ENCODE results near the gene NDST1. TPM values are rescaled to one million over a fixed set of nuclear protein-coding genes. Genes with fewer than 3 reads are reported as not detected.

The NDST1 gene
- total and polyA plus RNA-seq, 2 of the 8 experiments (the other 6 are each of a cell fraction or from before 2014, with no cell fraction given) = 27.0 to 72.0 TPM

- POLR2A ChIA-PET (ENCODE audit: partially characterized antibody) = interaction anchor here (0.8 to 12.0 kb wide), 10 partner anchors 7 to 93 kb away, joined by 3 to 122 read pairs (median 8); partner anchors contain the start of genes NDST1 and RPS14
- TF ChIP-seq PHF8 (conservative IDR thresholded peaks at IDR 0.05; ENCODE audit: low read depth, low read length) = no peak
- no peak for TF ChIP-seq ATF2 (IDR thresholded peaks at IDR 0.05; ENCODE audit: low read length)
- TF ChIP-seq KDM4A (IDR thresholded peaks at IDR 0.05; ENCODE audit: low read depth, low read length, severe bottlenecking) = no peak
- no peak for TF ChIP-seq SIN3A (conservative IDR thresholded peaks at IDR 0.05 in 1 of 2, IDR thresholded peaks at IDR 0.05 in 1 of 2; ENCODE audit: low read depth in 1 of 2, low read length in 2 of 2)
- TF ChIP-seq JUND (IDR thresholded peaks at IDR 0.05; ENCODE audit: low read length) = no peak
- no peak for TF ChIP-seq CEBPB (IDR thresholded peaks at IDR 0.05; ENCODE audit: low read depth, low read length)
- no peak for TF ChIP-seq JUN (IDR thresholded peaks at IDR 0.05; ENCODE audit: low read depth, low read length)
- TF ChIP-seq TEAD4 (IDR thresholded peaks at IDR 0.05; ENCODE audit: low read depth, low read length) = no peak
- no peak for TF ChIP-seq ZNF274 (IDR thresholded peaks at IDR 0.05; ENCODE audit: borderline replicate concordance, extremely low read depth, low read length)
- no peak for TF ChIP-seq HDAC6 (IDR thresholded peaks at IDR 0.05; ENCODE audit: low read depth, low read length)
- no peak for TF ChIP-seq CBX5 (IDR thresholded peaks at IDR 0.05; ENCODE audit: low read depth, low read length)
Observed at GRCh38 chr5:150490754-150491153, 17.2 kb upstream of the NDST1 start.

More at GRCh38 chr5:150490754-150491153, 17.2 kb upstream of the NDST1 start:
- Histone ChIP-seq H2BK5ac (ENCODE audit: low read depth, low read length) (0 out of 2 replicates have a peak overlapping the region, but pooled peaks have one; percentile 52), H2BK12ac (ENCODE audit: low read depth, low read length) (no peak overlapping the region), H3K9ac (replicated peaks in 1 of 4; ENCODE audit: extremely low read depth in 1 of 4, low read depth in 3 of 4, low read length in 3 of 4) (no peak overlapping the region; a peak in 1 of 7 replicates), H3K27me3 (replicated peaks in 1 of 4; ENCODE audit: control insufficient read depth in 3 of 4, extremely low read depth in 1 of 4, insufficient read depth in 3 of 4, low read length in 3 of 4) (no peaks in the 10 kb centered on the region), H3K36me3 (ENCODE audit: control insufficient read depth in 2 of 4, insufficient read depth in 4 of 4, low read length in 3 of 4) (peaks cover 0 to 4% (median 0%) of the 10 kb centered on the region in 4 experiments; a peak in 1 of 8 replicates), H3K4me2 (ENCODE audit: insufficient read depth in 1 of 2, low read depth in 2 of 2, low read length in 2 of 2) (peak overlapping the region; percentile 14 to 21; a peak in 1 of 4 replicates), H2AFZ (ENCODE audit: low read length) (no peak overlapping the region), H2AK5ac (ENCODE audit: low read depth, low read length) (0 out of 2 replicates have a peak overlapping the region, but pooled peaks have one; percentile 4), H3K79me1 (ENCODE audit: low read depth, low read length) (peaks cover 30% of the 10 kb centered on the region), H4K5ac (ENCODE audit: insufficient read length, low read depth, low read length) (no peak overlapping the region), H4K91ac (replicated peaks; ENCODE audit: insufficient read length, low read length) (no peak overlapping the region), H3K56ac (replicated peaks; ENCODE audit: insufficient read length, low read depth, low read length) (no peak overlapping the region), H3K4ac (replicated peaks; ENCODE audit: insufficient read length, low read depth, low read length) (no peak overlapping the region), H3K18ac (ENCODE audit: extremely low read depth, low read length) (no peak overlapping the region), H3K23me2 (ENCODE audit: low read depth, low read length) (no peaks in the 10 kb centered on the region; the same call in 1 of the 2 replicates), H3K27ac (ENCODE audit: low read depth, low read length) (no peak overlapping the region), H2BK120ac (replicated peaks; ENCODE audit: low read depth, low read length) (no peak overlapping the region), H3K9me3 (ENCODE audit: insufficient read depth in 2 of 2, low read depth in 1 of 2, low read length in 1 of 2) (no peaks in the 10 kb centered on the region), H3K14ac (ENCODE audit: insufficient read length) (no peak overlapping the region), H3K23ac (ENCODE audit: insufficient read length) (no peak overlapping the region), H3K79me2 (ENCODE audit: control insufficient read depth in 1 of 2, insufficient read depth in 2 of 2, low read length in 2 of 2) (peaks cover 24 to 74% of the 10 kb centered on the region in 2 experiments), H2BK20ac (ENCODE audit: low read length) (no peak overlapping the region), H4K20me1 (replicated peaks in 1 of 2; ENCODE audit: control insufficient read depth in 1 of 2, insufficient read depth in 2 of 2, low read length in 2 of 2) (peaks cover 10 to 27% of the 10 kb centered on the region in 2 experiments), H3K4me1 (replicated peaks in 1 of 4; ENCODE audit: control insufficient read depth in 3 of 4, insufficient read depth in 4 of 4, low read length in 3 of 4) (peaks cover 21 to 39% (median 34%) of the 10 kb centered on the region in 4 experiments), H4K8ac (ENCODE audit: extremely low read depth, insufficient read depth, low read length) (no peak overlapping the region), H2BK15ac (ENCODE audit: low read length) (no peak overlapping the region), H3K4me3 (ENCODE audit: extremely low read depth in 1 of 4, insufficient read depth in 2 of 4, low read depth in 3 of 4, low read length in 4 of 4) (no peak overlapping the region)
- FAIRE-seq = no peak
- 32% methylated on average over 1 of the region's 1 CpG; no CpG with 5 or more reads in 1 of the 2 experiments for WGBS, 2 experiments (ENCODE audit: extremely low coverage in 1 of 2, insufficient coverage in 1 of 2, insufficient read length in 1 of 2, insufficient replicate concordance in 2 of 2, low coverage in 1 of 2, low lambda C conversion rate in 2 of 2, missing lambda C conversion rate in 1 of 2)
- CTCF ChIA-PET (ENCODE audit: partially characterized antibody) = interaction anchor here (0.8 to 32.0 kb wide), 14 partner anchors 2 to 89 kb away, joined by 3 to 571 read pairs (median 8); partner anchors contain the start of gene NDST1
- DNase-seq (ENCODE audit: low read depth in 1 of 2, low spot score in 2 of 2) = no peak
